Measurements from ENCODE around the gene FCGBP.

Gene FCGBP

GRCh38 chr19:39943586-39943985 is 9.2 kb upstream of the FCGBP start:
- no peak for DNase-seq

GRCh38 chr19:39942366-39942730 is 7.9 kb upstream of the FCGBP start:
- DNase-seq: no peak

DNA sequence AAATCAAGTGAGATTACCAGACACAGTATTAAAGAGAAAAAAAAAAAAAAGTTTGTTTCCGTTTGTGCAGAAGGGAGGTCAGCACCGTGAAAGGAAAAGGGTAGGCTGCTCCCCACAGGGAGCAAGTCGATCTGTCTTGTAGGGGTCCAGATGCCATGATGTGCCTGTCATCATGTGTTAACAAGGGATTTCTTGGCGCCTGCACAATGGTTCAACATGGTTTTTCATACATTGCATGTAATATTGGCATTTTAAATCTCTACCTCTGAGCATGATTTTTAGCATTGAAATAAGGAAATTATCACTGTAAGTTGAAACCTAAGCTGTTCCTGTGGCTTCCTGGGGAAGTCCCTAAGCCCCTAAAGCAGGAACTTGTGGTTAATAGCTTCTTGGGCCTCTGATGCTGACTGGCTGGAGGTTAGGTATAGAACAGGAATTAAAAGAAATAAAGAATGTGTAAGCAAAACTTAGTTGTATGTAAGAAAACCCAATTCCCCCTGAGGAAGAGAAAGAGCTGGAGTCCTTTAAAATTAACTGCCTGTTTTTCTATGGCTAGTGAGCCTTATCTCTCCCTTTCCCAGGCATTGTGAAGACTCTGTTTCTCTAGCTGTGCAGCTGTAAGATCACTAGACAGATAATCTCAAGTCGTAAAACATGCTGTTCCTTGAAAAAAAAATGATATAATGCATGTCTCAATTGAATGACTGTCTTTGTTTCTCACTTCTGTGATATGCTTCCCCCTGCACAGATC is 7.4 kb upstream of the FCGBP start:
- peak; percentile 37 for DNase-seq

GRCh38 chr19:39941151-39941550 is 6.7 kb upstream of the FCGBP start:
- no peak for DNase-seq

DNA sequence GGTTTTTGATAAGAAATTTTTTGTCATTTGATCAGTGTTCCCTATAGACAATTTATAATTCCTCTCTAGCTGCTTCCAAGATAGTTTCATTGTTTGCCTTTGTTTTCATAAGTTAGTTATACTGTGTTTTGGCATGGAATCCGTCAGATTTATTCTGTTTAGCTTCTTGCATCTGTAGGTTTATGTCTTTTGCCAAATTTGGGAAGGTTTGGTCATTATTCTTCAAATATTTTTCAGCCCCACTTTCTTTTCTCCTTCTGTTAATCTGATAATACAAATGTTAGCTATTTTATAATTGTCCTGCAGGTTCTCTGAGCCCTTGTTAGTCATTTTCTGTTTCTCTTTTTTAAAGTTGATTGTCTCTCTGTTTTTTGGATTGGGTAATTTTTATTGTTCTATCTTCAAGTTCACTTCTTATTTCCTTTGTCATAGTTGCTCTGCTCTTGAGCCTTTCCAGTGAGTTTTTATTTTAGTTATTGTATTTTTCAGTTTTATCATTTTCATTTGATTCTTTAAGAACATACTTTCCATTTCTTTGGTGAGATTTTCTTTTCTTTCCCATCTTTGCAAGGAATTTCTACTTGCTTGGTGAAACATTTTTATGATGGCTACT is 5.9 kb upstream of the FCGBP start:
- DNase-seq: no peak

DNA sequence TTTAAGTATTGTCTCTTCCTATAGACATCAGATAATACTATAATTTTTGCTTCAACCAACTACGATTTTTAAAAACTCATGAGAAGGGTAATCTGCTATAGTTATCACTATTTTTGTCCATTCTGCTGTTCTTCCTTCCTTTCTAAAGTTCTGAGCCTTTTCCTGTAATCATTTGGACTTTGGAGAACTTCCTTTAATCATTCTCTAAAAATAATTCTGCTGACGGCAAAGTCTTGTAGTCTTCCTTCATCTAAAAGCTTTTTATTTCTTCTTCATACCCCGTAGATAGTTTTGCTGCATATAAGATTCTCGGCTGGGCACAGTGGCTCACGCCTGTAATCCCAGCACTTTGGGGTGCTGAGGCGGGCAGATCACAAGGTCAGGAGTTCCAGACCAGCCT is 5.1 kb upstream of the FCGBP start:
- DNase-seq: no peak

GRCh38 chr19:39937787-39938186 is 3.4 kb upstream of the FCGBP start:
- DNase-seq: no peak

GRCh38 chr19:39937094-39937720 is 2.8 kb upstream of the FCGBP start:
- DNase-seq: peak; percentile 13

DNA sequence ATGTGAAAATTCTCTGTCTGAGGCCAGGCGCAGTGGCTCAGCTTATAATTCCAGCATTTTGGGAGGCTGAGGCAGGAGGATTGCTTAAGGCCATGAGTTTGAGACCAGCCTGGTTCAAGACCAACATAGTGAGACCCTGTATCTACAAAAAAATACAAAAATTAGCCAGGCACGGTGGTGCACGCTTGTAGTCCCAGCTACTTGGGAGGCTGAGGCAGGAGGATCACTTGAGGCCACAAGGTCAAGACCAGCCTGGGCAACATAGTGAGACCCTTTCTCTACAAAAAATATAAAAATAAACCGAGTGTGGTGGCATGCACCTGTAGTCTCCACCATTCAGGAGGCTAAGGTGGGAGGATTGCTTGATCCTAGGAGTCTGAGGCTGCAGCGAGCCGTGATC is 2.2 kb upstream of the FCGBP start:
- no peak for DNase-seq

- no peak for DNase-seq
Observed at GRCh38 chr19:39936020-39936419, 1.6 kb upstream of the FCGBP start.

- no peak for DNase-seq
Observed at GRCh38 chr19:39935364-39935661, 879 bp upstream of the FCGBP start.

GRCh38 chr19:39929750-39930149 is 4.7 kb downstream of the FCGBP start:
- DNase-seq: no peak

DNA sequence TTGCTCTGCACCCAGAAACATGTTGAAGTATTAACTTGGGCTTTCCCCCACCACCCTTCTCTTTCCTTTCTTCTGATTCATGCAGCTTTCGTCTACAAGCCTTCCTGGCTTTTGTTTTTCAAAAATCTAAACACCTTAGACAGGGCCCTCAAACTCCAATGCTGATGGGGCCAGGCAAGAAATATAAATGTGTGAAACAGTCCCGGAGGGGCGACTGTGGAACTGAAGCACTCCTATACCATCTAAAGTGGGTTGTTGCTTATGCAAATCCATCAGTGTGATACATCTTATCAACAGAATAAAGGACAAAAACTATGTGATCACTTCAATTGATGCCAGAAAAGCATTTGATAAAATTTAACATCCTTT is 6.1 kb downstream of the FCGBP start:
- no peak for DNase-seq

- DNase-seq: no peak
Observed at GRCh38 chr19:39927524-39928356, 6.7 kb downstream of the FCGBP start.

- DNase-seq: no peak
Observed at GRCh38 chr19:39927076-39927475, 7.4 kb downstream of the FCGBP start.

DNA sequence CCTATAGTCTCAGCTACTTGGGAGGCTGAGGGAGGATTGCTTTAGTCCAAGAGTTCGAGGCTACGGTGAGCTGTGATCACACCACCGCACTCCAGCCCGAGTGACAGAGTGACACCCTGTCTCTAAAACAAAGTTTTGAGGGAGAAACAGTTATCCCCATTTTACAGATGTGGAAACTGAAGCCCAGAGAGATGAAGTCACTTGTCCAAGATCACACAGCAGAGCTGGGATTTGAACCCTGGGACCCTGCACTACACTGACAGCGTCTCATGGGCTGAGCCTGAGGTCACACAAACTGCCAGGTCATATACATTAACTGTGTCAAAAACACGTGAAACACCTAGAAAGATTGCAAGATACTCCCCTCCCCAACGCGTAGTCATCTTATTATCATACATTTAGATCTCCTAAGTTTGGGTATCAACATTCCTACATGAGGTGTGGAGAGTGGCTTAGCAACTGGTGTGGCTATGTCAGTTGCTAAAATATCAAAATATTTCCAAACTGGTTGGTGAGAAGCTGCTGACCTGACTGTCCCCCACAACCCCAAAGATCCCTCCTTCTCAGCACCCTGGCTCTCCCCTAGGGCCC is 8.2 kb downstream of the FCGBP start:
- DNase-seq: no peak

GRCh38 chr19:39924952-39925351 is 9.5 kb downstream of the FCGBP start:
- no peak for DNase-seq

DNA sequence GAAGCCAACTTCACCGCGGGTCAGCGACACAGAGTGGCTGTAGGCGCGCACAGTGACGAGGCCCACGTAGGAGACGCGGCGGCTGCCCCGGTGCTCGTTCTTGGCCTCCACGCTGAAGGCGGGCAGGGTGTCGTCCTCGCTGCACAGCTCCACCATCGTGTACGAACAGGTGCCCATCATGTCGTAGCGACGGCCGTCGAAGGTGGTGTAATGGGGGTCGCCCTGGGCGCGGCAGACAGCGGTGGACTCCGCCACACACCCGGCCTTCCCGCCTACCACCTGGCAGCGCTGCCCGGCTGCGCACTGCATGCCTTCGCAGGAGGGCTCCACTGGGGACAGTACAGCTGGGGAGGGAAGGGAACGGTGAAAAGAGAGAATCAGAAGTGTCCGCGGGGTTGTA is 10.0 kb downstream of the FCGBP start:
- no peak for DNase-seq

DNA sequence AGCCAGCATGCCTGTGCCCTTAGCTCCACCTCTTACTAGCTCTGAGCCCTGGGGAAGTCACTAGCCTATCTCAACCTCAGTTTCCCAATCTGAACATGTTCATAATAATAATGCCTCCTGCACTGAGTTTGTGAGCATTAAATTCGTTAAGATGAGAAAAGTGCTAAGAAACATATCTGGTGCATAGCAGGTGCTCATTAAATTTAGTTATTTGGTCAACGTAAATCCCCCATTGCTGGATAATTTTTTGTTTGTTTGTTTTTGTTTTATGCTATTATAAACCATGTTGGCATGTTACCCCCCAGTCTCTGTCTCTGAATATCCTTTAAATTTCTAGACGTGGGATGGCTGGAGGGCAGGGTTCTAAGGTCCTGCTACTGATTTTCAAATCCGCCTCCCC is 10.6 kb downstream of the FCGBP start:
- DNase-seq: no peak

- DNase-seq: no peak
Observed at GRCh38 chr19:39919976-39920375, 14.5 kb downstream of the FCGBP start.

DNA sequence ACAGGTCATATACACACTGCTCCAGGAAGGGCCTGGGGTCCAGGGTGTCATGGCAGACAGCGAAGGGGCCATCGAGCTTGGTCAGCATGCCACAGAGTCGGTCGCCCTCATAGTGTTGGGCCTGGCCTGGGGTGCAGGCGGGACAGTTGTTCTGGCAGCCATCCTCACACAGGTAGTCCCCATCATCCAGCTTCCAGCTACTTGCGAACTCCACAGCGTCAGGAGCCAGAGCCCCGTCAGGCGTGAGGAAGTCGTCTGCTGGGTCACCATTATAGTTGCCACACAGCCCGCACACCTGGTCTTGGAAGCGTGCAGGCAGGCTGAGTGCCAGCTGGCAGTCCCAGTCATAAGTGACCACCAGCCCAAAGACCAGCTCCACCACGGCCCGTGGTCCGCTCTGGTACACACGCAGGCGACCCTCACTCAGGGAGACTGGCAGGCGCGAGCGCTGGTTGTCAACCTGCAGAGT is 16.2 kb downstream of the FCGBP start:
- no peak for DNase-seq

- DNase-seq: no peak
Observed at GRCh38 chr19:39917561-39918182, 16.8 kb downstream of the FCGBP start.
